ENCODE results near the gene RTTN. TPM values are rescaled to one million over a fixed set of nuclear protein-coding genes. Genes with fewer than 3 reads are reported as not detected.
A peak's percentile ranks its signal among the peaks of the same experiment; 100 is the strongest.

RTTN gene
- total RNA-seq, 1 donor from 2014 or later: 31.3 TPM

DNA sequence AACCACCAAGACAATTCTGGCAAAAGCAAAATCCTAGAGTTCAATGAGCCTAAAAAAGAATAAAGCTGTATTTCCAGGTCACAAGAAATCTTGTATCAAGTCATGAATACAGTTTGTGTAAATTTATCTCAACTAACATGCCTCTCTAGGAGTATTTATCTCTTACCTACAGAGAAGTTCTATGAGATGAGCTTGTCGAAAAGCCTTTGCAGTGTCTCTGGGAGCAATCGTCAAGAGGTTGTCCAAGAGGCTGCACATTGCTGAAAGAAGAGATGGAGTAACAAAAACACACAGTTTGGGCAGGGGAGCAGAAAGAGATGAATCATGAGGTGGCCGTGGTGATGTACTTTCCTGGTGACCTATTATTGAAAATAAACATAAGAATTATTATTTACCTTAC lies 145.8 kb downstream of the RTTN start:
- Histone ChIP-seq H3K27me3 (ENCODE audit: control insufficient read depth, insufficient read depth, low read length) (no peaks in the 10 kb centered on the region), H3K4me3 (ENCODE audit: low read depth, low read length) (no peak overlapping the region), H3K36me3 (ENCODE audit: control insufficient read depth, insufficient read depth, low read length) (peaks cover 1% of the 10 kb centered on the region)
- no peak for FAIRE-seq
- TF ChIP-seq, protein P1, sequence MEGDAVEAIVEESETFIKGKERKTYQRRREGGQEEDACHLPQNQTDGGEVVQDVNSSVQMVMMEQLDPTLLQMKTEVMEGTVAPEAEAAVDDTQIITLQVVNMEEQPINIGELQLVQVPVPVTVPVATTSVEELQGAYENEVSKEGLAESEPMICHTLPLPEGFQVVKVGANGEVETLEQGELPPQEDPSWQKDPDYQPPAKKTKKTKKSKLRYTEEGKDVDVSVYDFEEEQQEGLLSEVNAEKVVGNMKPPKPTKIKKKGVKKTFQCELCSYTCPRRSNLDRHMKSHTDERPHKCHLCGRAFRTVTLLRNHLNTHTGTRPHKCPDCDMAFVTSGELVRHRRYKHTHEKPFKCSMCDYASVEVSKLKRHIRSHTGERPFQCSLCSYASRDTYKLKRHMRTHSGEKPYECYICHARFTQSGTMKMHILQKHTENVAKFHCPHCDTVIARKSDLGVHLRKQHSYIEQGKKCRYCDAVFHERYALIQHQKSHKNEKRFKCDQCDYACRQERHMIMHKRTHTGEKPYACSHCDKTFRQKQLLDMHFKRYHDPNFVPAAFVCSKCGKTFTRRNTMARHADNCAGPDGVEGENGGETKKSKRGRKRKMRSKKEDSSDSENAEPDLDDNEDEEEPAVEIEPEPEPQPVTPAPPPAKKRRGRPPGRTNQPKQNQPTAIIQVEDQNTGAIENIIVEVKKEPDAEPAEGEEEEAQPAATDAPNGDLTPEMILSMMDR (IDR thresholded peaks at IDR 0.05; ENCODE audit: insufficient read depth, low read length, severe bottlenecking): no peak
- no peak for DNase-seq (ENCODE audit: low read depth)

DNA sequence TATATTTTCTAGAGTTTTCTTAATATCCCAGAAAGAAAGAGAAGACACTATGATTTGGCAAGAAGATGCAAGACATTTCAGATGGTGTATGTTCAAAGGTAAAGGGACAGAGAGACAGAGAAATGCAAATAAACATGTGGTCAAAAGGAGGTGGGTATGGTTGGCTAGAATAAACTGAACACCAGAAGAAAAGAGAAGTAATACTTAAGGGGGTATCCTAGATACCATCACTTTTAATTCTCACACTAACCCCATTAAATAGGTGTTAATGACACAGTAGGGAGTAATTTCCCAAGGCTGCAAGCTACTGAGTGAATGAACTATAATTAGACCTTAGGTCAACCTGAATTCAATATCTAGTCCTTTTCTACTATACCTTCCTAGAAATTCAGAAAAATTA lies 146.6 kb downstream of the RTTN start:
- Histone ChIP-seq H3K27me3 (ENCODE audit: control insufficient read depth, insufficient read depth, low read length) (no peaks in the 10 kb centered on the region), H3K4me3 (ENCODE audit: low read depth, low read length) (no peak overlapping the region), H3K36me3 (ENCODE audit: control insufficient read depth, insufficient read depth, low read length) (peaks cover 1% of the 10 kb centered on the region)
- TF ChIP-seq, protein P1 (IDR thresholded peaks at IDR 0.05; ENCODE audit: insufficient read depth, low read length, severe bottlenecking): no peak
- no peak for FAIRE-seq
- no peak for DNase-seq (ENCODE audit: low read depth)

DNA sequence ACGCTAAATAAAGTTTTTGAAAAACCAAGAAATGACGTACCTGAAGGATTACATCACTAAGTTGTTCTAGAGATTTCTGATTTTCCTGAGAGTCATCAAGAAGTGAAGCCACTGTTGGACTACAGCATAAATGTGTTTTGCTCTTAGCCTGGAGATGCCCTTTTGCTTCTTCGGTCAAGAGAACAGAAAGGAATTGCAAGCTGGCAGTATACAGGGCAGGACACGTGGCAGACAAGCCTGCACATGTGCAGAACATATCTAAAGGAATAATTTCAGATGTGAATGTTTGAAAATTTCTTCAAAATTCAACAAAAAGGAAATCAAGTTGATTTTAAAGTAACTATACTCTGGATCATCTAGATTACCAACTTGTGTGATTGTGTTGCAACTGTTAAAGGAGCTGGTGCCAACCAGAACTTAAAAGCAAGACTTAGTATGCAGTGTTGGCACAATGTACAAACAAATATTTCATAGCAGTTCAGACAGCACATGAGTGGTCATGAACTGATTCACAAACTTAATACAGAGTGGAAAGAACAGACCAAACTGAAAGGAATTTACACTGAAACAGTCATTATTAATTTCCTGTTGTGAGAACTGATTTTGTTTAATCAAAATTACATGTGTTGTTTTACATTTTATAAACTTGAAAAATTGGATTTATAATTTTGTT lies 157.4 kb downstream of the RTTN start:
- Histone ChIP-seq H3K27me3 (ENCODE audit: control insufficient read depth, insufficient read depth, low read length) (no peaks in the 10 kb centered on the region), H3K36me3 (ENCODE audit: control insufficient read depth, insufficient read depth, low read length) (no peaks in the 10 kb centered on the region), H3K4me3 (ENCODE audit: low read depth, low read length) (peak overlapping the region; percentile 44)
- DNase-seq (ENCODE audit: low read depth) (peak; percentile 93), FAIRE-seq (peak; percentile 13)
- TF ChIP-seq, protein P1 (IDR thresholded peaks at IDR 0.05; ENCODE audit: insufficient read depth, low read length, severe bottlenecking): no peak

DNA sequence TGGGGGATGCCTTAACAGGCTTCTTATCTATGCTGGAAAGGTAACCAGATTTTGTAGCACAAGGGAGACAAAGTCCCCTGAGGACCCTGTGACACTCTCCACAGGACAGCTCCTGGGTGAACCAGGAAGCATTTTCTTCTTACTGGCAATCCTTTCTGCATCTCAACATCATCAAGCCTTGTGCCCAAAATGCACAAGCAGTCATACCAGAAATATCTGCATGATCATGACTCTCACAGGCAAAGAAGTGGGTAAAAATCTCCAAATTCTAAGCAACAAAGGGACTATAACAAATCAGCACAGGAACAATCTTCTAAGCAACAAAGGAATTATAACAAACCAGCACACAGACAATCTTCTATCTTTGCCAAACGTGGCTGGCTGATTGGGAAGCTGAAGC lies 158.7 kb downstream of the RTTN start:
- DNase-seq (ENCODE audit: low read depth) (peak; percentile 15), FAIRE-seq (no peak)
- Histone ChIP-seq H3K36me3 (ENCODE audit: control insufficient read depth, insufficient read depth, low read length) (peaks cover 3% of the 10 kb centered on the region), H3K4me3 (ENCODE audit: low read depth, low read length) (peak overlapping the region; percentile 3), H3K27me3 (ENCODE audit: control insufficient read depth, insufficient read depth, low read length) (no peaks in the 10 kb centered on the region)
- TF ChIP-seq, protein P1 (IDR thresholded peaks at IDR 0.05; ENCODE audit: insufficient read depth, low read length, severe bottlenecking): no peak

DNA sequence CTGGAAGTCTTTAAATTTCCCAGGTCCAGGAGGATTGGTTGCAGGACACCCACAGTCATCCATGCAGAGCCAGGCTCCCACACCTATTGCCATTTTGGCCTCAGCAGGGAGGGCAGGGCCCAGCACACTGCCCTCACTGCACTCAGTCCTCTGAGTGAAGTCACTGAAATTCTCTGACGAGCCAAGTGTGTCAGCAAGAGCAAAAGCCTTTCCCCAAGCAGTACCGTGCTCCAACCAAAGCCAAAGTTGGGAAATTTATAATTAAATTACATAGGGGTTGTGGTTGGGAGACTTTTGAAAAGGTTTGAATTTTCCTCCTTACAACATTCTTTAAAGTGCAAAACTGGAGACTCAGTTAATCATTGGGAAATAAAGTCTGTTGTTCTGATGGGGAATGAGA lies 159.3 kb downstream of the RTTN start:
- H3K36me3 ChIP-seq (ENCODE audit: control insufficient read depth, insufficient read depth, low read length): peaks cover 3% of the 10 kb centered on the region
- TF ChIP-seq, protein P1 (IDR thresholded peaks at IDR 0.05; ENCODE audit: insufficient read depth, low read length, severe bottlenecking): no peak
- no peaks in the 10 kb centered on the region for H3K27me3 ChIP-seq (ENCODE audit: control insufficient read depth, insufficient read depth, low read length)
- no peak overlapping the region for H3K4me3 ChIP-seq (ENCODE audit: low read depth, low read length)
- FAIRE-seq (no peak), DNase-seq (ENCODE audit: low read depth) (peak; percentile 20)

DNA sequence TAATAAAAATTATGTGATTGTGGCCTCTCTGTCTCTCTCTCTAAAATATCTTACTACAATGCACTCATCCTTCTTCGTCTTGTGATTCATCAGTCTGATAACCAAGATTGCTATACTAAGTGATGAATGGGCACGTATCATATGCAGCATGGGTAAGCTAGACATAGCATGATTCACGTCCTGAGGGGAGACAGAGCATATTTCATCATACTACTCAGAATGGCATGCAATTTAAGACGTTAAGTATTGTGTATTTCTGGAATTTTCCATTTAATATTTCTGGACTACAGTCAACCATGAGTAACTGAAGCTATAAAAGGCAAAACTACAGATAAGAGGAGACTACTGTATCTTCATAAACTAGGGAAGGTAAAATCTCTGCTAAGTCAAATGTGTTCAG lies 160.9 kb downstream of the RTTN start:
- Histone ChIP-seq H3K27me3 (ENCODE audit: control insufficient read depth, insufficient read depth, low read length) (no peaks in the 10 kb centered on the region), H3K36me3 (ENCODE audit: control insufficient read depth, insufficient read depth, low read length) (peaks cover 3% of the 10 kb centered on the region), H3K4me3 (ENCODE audit: low read depth, low read length) (no peak overlapping the region)
- DNase-seq (ENCODE audit: low read depth) (peak; percentile 100), FAIRE-seq (no peak)
- TF ChIP-seq, protein P1 (IDR thresholded peaks at IDR 0.05; ENCODE audit: insufficient read depth, low read length, severe bottlenecking): no peak

Data from bronchial epithelial cell (primary cell).